WERI-Rb-1 (cell line): ENCODE measurements around the gene TMEM161A.

ENCODE experiments used
- DNase-seq: peaks from one replicate; pipeline ENCODE4 v3.0.0-alpha.2; 2020
- H3K27ac ChIP-seq: fragments of 250-450 bp; sonication (Bioruptor Pico); 2 replicates; pipeline ENCODE4 v1.5.1; 2020; ENCODE audit warnings: mild to moderate bottlenecking, moderate library complexity
- H3K27me3 ChIP-seq: fragments of 250-450 bp; sonication (Bioruptor Pico); 2 replicates; pipeline ENCODE4 v1.5.1; 2021; ENCODE audit warnings: mild to moderate bottlenecking, low read depth, moderate library complexity; ENCODE audit not compliant: insufficient read depth, severe bottlenecking
- H3K36me3 ChIP-seq: fragments of 250-450 bp; sonication (Bioruptor Pico); 2 replicates; pipeline ENCODE4 v1.5.1; 2020; ENCODE audit warnings: mild to moderate bottlenecking, moderate library complexity
- H3K4me3 ChIP-seq: 2 replicates; pipeline ENCODE4 v1.5.1; 2011; ENCODE audit warnings: low read depth, mild to moderate bottlenecking, control low read depth, low read length
- H3K9me3 ChIP-seq: fragments of 250-450 bp; sonication (Bioruptor Pico); 2 replicates; pipeline ENCODE4 v1.5.1; 2021; ENCODE audit warnings: mild to moderate bottlenecking, moderate library complexity; ENCODE audit not compliant: severe bottlenecking
- TF ChIP-seq, protein P1 (sequence below): IDR thresholded peaks from 2 replicates; pipeline ENCODE4 v1.5.1; 2011; ENCODE audit warnings: low read depth, mild to moderate bottlenecking, control low read depth, inconsistent platforms, low read length

Gene TMEM161A

DNA sequence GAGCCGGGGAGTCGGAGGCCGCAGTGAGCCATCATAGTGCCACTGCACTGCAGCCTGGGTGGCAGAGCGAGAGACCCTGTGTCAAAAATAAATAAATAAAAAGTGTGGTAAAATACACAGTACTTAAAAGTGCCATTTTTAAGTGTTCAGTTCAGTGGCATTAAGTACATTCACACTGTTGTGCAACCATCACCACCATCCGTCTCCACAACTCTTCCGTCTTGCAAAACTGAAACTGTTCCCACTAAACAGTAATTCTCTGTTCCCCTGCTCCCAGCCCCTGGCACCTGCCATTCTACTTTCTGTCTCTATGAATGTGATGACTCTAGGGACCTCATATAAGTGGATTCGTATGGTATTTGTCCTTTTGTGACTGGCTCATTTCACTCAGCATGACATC lies 61.2 kb downstream of the TMEM161A start:
- H3K27me3 ChIP-seq, result no peaks in the 10 kb centered on the region
- H3K9me3 ChIP-seq, result no peaks in the 10 kb centered on the region
- no peak overlapping the region for H3K27ac ChIP-seq
- no peak overlapping the region for H3K4me3 ChIP-seq
- H3K36me3 ChIP-seq, result no peaks in the 10 kb centered on the region
- DNase-seq, result no peak
- TF ChIP-seq, protein P1, sequence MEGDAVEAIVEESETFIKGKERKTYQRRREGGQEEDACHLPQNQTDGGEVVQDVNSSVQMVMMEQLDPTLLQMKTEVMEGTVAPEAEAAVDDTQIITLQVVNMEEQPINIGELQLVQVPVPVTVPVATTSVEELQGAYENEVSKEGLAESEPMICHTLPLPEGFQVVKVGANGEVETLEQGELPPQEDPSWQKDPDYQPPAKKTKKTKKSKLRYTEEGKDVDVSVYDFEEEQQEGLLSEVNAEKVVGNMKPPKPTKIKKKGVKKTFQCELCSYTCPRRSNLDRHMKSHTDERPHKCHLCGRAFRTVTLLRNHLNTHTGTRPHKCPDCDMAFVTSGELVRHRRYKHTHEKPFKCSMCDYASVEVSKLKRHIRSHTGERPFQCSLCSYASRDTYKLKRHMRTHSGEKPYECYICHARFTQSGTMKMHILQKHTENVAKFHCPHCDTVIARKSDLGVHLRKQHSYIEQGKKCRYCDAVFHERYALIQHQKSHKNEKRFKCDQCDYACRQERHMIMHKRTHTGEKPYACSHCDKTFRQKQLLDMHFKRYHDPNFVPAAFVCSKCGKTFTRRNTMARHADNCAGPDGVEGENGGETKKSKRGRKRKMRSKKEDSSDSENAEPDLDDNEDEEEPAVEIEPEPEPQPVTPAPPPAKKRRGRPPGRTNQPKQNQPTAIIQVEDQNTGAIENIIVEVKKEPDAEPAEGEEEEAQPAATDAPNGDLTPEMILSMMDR, result no peak

DNA sequence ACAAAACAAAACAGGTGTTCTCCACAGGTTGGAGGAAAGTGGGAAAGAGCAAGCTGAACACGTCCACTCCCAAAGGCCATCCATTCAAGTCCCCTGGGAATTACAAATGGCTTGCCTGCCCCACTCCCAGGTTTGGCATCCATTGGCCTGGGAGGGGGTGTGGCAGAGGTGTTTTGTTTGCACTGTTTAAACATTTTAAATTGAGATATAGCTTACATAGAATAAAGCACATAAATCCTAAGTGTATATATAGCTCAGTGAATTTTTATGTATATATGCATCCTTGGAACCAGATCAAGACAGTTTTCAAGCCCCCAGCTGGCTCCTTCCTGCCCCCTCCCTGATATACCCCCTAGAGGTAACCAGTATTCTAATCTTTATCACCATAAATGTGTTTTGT lies 61.8 kb downstream of the TMEM161A start:
- no peak overlapping the region for H3K4me3 ChIP-seq
- TF ChIP-seq, protein P1, result no peak
- no peaks in the 10 kb centered on the region for H3K36me3 ChIP-seq
- no peak for DNase-seq
- no peaks in the 10 kb centered on the region for H3K27me3 ChIP-seq
- H3K9me3 ChIP-seq, result no peaks in the 10 kb centered on the region
- H3K27ac ChIP-seq, result no peak overlapping the region

DNA sequence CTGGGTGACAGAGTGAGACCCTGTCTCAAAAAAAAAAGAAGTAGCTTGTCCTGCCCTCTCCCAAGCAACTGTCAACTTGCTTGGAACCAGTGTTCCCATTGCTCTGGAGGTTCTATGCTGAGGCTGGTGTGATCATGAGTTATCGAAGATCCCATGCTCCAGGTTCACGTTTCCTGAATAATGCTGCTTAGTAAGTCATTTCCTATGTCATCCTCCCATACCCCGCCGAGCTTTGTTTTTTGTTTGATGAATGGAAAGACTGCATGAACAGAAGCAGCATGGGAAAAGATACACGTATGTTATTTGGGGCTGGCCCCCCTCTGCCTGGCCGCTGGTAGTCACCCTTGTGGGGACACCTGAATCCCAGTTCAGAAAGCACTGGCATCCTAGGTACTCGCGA lies 63.2 kb downstream of the TMEM161A start:
- DNase-seq, result no peak
- H3K36me3 ChIP-seq, result no peaks in the 10 kb centered on the region
- no peak overlapping the region for H3K4me3 ChIP-seq
- TF ChIP-seq, protein P1, result no peak
- H3K27ac ChIP-seq, result no peak overlapping the region
- no peaks in the 10 kb centered on the region for H3K27me3 ChIP-seq
- H3K9me3 ChIP-seq, result no peaks in the 10 kb centered on the region

DNA sequence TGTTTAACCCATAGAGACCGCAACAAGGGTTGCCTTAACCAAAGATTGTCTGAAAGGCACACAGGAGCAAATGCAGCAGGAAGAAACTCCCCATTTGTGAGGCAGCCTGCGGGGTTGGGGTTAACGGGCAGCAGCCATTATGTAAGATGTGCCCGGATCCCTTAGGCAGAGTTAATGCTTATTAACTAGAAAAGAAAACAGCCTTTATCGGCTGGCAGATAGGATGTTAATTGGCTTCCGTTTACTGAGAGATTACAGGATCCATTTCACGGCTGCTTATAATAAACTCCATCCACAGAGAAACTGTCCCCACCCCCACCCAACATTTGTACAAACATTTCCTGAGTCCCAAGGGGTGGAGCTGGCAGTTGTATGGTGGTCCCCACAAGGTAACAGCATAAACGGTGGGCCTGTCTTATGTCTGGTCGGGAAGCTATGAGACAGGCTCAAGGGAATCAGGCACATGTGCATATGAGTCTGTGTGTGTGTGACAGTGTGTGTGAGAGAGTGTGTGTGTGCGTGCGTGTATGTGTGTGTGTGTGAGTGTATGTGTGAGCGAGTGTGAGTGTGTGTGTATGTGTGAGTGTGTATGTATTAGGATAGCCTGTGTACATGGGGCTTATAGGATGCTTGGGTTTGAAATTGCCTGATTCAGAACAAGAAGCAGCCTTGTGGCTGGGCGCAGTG lies 63.9 kb downstream of the TMEM161A start:
- TF ChIP-seq, protein P1, result no peak
- no peak overlapping the region for H3K4me3 ChIP-seq
- H3K27me3 ChIP-seq, result no peaks in the 10 kb centered on the region
- no peak overlapping the region for H3K27ac ChIP-seq
- no peaks in the 10 kb centered on the region for H3K9me3 ChIP-seq
- DNase-seq, result no peak
- no peaks in the 10 kb centered on the region for H3K36me3 ChIP-seq

DNA sequence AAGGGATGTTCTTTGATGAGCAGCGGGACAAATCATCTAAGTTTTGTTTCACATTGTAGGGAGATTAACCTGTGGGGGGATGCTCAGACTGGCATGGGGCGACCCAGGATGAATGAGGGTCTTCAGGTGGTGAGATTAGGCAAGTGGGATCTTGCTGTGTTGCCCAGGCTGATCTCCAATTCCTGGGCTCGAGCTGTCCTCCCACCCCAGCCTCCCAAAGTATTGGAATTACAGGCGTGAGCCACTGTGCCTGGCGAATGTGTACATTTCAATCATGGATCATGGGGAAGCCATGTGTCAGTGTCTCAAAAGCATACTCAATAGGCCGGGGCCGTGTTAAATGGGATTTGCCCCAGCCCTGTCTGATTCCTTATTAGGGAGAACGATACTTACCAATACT lies 66.4 kb downstream of the TMEM161A start:
- no peak overlapping the region for H3K4me3 ChIP-seq
- H3K27ac ChIP-seq, result no peak overlapping the region
- no peaks in the 10 kb centered on the region for H3K9me3 ChIP-seq
- no peaks in the 10 kb centered on the region for H3K36me3 ChIP-seq
- H3K27me3 ChIP-seq, result no peaks in the 10 kb centered on the region
- TF ChIP-seq, protein P1, result no peak
- no peak for DNase-seq
